Measurements from ENCODE around the gene GIPC1.
"Not testable (repeated sequence)": the region's sequence is repeated elsewhere in the genome, so short reads cannot be mapped to it uniquely, and the experiment has no call there.

Gene GIPC1

DNA sequence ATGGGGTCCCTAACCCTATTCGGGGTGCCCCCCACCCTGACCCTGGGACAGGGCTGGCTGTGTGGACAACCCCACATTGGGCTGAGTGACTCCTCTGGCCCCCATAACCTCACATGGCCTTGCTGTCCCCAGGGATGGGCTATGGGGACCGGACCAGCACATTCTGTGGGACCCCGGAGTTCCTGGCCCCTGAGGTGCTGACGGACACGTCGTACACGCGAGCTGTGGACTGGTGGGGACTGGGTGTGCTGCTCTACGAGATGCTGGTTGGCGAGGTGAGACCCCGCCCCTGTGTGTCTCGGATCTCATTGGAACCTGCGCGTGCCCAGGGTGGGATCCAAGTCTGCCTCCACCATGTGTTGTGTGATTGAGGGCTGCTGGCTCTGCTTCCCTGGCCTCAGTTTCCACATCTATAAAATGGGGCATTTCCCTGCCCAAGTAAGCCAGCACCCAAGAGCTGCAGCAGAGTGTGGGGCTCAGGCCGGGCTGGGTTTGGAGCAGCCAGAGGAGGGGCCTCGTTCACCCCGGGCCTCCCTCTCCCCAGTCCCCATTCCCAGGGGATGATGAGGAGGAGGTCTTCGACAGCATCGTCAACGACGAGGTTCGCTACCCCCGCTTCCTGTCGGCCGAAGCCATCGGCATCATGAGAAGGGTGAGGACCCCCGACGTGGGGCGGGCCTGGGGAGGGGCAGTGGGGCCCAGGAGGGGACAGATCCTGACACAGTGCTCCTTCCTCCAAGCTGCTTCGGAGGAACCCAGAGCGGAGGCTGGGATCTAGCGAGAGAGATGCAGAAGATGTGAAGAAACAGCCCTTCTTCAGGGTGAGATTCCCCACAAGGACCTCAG, 25.7 kb downstream of the GIPC1 start:
- no peak for DNase-seq

- no peak for DNase-seq
Observed at GRCh38 chr19:14467816-14468215, 28.1 kb downstream of the GIPC1 start.

DNA sequence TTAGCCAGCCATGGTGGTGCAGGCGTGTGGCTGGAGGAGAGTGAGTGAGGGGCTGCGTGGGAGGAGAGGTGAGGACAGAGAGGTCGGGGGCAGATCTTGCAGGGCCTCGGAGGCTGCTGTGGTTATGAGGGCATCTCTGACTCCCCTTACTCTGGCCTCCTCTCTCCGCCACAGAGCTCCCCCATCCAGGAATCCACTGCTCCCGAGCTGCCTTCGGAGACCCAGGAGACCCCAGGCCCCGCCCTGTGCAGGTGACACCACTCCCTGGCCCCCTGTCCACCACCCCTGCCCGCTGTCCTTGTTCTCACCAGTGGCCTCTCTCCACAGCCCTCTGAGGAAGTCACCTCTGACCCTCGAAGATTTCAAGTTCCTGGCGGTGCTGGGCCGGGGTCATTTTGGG, 28.5 kb downstream of the GIPC1 start:
- no peak for DNase-seq

- DNase-seq: no peak
Observed at GRCh38 chr19:14463747-14464146, 32.2 kb downstream of the GIPC1 start.

GRCh38 chr19:14462401-14462800, 33.5 kb downstream of the GIPC1 start:
- DNase-seq: not testable (repeated sequence)

GRCh38 chr19:14460935-14461334, 35.0 kb downstream of the GIPC1 start:
- no peak for DNase-seq

GRCh38 chr19:14459703-14460102, 36.2 kb downstream of the GIPC1 start:
- no peak for DNase-seq

- not testable (repeated sequence) for DNase-seq
Observed at GRCh38 chr19:14452303-14452702, 43.6 kb downstream of the GIPC1 start.

- no peak for DNase-seq
Observed at GRCh38 chr19:14450876-14451275, 45.1 kb downstream of the GIPC1 start.

DNA sequence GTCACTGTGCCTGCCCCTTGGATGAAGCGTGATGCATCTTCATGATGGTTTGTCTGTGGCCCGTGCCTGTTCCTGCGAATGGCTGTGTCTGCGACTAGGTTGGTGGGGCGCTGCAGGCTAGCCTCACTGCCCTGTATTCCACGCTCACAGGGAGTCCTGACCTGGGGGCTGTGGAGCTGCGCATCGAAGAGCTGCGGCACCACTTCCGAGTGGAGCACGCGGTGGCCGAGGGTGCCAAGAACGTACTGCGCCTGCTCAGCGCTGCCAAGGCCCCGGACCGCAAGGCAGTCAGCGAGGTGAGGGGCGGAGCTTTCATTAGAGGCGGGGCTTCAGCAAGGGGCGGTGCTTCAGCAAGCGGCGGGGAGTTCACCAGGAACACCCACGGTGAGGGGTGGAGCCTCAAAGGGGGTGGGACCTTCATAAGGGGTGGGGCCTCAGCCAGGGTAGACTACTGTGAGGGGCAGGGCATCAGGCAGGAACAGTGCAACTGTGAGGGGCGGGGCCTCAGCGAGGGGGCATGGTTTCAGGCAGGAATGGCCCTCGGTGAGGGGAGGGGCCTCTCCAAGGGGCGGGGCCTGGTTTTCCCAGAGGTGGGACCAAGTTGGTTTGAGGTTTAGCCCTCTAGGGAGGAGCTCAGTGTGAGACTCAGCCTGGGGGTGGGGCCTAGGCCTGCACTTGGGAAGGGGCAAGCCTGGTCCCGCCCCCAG, 45.6 kb downstream of the GIPC1 start:
- DNase-seq: peak; percentile 89

DNA sequence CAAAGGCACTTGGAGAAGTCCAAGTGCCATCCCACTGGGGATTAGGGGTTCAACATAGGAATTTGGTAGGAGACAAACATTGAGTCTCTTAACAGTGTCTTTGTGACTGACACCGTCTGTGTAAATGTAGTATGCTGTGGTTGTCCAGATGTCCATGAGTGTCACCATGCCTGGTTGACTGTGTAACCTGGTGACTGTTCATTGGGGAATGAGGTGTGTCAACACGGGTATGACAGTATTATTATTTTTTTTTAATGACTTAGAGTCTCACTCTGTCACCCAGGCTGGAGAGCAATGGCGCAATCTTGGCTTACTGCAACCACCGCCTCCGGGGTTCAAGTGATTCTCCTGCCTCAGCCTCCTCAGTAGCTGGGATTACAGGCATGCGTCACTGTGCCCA, 46.6 kb downstream of the GIPC1 start:
- no peak for DNase-seq

DNA sequence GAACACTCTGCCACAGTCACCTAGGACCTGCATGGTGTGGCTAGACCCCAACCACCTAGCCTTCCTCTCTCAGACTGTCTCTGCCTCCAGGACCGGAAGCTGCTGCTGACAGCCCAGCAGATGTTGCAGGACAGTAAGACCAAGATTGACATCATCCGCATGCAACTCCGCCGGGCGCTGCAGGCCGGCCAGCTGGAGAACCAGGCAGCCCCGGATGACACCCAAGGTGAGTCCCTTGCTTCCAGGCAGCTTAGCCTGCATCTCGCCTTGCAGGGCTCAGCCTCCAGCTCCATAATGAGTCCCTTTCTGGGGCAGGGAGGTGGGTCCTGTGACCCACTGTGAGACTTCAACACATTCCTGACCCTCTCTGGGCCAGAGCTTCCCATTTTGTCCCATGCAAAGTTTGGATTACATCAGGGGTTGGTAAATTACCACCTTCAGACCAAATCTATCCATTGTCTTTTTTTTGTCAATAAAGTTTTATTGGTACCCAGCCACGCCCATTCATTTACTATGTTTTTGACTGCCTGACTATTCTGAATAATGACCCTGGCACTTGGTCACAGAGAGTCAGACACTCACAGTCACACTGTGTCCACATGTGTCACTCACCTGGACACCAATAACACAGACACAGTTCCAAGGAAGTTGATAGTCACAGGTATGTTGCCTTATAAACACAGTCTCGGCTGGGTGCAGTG, 49.4 kb downstream of the GIPC1 start:
- DNase-seq: no peak

- DNase-seq: no peak
Observed at GRCh38 chr19:14443632-14444216, 52.2 kb downstream of the GIPC1 start.

DNA sequence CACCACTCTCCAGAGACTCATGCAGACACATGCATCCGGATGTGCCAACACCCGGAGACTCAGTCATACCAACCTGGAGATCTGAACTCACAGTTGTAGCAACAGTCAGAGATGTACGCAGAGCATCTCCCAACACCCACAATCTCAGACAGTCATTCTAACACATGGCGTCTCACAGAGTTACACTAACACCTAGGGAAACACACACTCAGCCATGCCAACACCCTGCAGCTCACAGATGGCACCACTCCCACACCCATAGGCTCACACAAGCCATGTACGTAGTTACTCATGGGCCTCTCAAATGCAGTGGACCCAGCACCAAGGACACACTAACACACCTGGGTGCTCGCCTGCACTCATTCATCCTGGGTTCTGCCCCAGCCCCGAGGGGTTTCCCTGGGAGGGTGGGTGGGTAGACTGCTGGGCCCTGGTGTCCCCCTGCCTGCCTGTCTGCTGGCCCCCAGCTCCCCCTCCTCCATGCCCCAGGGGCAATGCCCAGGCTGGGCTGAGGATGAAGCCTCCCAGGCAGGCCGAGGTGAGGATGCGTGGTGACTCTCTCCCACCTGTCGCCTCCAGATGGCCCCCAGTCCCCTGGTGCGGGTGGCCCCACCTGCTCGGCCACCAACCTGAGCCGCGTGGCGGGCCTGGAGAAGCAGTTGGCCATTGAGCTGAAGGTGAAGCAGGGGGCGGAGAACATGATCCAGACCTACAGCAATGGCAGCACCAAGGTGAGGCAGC, 52.9 kb downstream of the GIPC1 start:
- no peak for DNase-seq

DNA sequence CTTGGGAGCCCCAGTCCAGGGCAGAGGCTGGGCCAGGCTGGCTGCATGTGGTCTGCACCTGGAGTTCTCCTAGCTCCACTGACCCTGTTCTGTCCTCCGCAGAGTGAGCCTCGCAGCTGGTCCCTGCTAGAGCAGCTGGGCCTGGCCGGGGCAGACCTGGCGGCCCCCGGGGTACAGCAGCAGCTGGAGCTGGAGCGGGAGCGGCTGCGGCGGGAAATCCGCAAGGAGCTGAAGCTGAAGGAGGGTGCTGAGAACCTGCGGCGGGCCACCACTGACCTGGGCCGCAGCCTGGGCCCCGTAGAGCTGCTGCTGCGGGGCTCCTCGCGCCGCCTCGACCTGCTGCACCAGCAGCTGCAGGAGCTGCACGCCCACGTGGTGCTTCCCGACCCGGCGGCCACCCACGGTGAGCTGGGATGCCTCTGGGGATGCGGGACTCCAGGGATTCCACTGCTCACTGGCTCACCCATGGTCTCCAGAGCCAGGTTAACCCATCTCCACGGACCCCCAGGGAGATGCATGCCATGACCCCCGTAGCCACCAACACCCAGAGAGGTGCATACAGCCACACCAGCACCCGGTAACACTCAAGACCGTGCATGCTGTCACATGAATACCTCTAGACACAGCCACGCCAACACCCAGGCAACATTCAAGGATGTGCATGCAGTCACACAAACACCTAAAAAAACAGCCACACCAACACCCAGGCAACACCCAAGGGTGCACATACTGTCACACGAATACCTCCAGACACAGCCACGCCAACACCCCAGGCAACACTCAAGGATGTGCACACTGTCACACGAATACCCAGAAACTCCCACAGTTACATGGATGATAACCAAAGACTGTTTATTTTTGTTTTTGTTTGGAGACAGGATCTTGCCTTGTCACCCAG, 54.6 kb downstream of the GIPC1 start:
- DNase-seq: no peak

- DNase-seq: peak; percentile 79
Observed at GRCh38 chr19:14440049-14440448, 55.9 kb downstream of the GIPC1 start.

DNA sequence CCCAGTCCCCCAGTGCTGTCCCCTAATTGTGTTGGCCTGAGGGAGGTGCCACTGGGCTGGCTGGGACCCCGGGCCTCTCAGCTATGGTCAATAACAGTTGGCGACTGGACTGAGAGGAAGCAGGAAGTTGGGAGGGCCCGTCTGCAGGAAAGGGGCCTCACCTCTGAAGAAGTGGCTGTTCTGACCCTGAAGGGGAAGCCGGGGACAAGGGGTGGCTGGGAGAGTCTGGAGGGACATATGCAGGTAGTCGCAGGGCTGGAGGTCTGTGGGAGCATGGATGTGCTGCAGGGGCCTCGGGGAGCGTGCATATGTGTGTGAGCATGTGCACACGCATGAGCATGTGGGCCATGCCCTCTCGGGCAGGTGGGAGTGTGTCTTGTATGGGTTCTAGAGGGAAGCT, 56.9 kb downstream of the GIPC1 start:
- no peak for DNase-seq

DNA sequence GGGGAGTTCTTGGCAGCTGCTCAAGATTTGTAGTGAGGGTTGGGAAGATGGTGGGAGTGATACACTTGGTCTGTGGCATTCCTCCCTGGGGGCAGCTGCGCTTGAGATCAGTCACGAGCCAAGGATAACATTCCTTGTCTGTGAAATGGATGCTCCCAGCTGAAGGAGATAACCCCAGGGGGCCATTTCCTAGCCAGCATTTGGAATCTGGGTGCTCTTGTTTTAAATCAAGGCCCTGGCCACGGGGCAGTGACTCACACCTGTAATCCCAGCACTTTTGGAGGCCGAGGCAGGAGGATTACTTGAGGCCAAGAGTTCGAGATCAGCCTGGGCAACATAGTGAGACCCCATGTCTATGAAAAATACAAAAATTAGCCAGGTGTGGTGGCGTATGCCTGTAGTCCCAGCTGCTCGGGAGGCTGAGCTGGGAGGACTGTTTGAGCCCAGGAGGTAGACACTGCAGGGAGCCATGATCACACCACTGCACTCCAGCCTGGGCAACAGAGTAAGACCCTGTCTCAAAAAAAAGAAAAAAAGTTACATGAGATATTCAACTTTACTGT, 58.3 kb downstream of the GIPC1 start:
- no peak for DNase-seq

DNA sequence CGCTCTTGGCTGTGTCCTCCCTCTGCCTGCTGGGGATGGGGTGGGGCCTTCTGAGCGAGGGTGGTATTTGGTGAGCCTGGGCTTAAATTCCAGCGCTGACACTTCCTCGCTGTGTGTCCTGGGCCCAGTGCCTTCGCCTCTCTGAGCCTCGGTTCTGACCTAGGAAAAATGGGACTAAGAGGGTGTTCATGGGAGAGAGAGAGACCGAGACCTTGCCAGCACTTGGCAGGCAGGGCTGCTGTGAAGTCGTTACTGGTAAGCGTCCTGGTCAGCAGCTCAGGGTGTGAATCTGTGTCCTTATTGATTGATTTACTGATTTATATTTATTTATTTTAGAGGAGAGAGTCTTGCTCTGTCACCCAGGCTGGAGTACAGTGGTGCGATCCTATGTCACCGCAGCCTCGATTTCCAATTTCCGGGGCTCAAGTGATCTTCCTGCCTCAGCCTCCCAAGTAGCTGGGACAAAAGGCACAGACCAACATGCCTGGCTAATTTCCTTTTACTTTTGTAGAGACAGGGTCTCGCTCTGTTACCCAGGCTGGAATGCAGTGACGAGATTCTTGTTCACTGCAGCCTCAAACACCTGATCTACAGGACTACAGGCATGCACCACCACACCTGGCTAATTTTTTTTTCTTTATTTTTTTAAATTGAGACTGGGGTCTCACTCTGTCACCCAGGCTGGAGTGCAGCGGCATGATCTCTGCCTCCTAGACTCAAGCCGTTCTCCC, 60.4 kb downstream of the GIPC1 start:
- no peak for DNase-seq

DNA sequence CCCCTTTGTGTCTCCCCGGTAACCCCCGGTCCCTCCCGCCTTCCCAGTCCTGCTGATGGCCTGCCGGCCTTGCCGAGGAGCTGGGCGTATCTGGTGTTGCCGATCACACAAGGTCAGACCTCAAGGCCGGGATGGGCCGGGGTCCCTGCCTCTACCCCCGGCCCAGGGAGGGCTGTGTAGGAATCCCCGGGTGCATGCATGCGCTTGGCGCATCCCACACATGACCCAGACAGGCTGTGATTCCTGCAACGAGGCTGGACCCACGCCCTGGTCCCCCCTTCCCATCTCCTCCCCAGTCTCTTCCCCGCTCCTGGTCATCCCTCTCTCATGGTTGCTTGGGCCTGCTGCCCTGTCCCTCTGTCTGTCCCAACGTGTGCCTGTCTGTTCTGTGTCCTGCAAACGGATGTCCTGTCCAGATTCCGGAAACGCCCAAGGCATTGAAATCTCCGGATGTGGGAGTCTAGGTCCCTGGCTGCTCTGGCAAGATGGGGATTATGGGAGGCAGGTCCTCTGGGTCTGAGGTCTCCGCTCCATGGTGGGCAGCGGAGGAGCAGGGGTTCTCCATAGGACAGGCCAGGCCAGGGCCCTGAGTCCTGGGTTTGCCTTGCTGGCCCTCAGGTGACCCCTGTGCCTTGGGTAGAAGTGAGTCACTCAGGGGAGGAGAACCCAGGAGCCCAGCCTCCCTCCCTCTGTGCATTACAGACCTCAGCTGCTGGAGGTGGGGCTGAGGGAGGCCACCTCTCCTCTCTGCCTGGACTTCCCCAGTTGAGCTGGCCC, 61.2 kb downstream of the GIPC1 start:
- peak; percentile 42 for DNase-seq
